ENCODE data around the gene ZC3H12D.
A peak's percentile ranks its signal among the peaks of the same experiment; 100 is the strongest.

The ZC3H12D gene

DNA sequence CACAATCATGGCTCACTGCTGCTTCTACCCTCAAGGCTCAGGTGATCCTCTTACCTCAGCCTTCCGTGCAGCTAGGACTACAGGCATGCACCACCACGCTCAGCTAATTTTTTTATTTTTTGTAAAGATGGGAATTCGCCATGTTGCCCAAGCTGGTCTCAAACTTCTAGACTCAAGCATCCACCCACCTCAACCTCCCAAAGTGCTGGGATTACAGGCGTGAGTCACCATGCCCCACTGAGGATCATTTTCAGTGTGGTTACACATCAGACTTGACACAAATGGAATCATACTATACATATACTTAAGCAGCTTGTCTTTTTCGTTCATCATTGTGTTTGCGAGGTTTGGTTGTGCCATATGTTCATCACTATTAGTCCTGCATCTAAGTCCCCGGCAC, 26.6 kb downstream of the ZC3H12D start:
- no peak overlapping the region for H3K4me3 ChIP-seq (replicated peaks; ENCODE audit: low read depth, low read length)
- TF ChIP-seq, protein P1, sequence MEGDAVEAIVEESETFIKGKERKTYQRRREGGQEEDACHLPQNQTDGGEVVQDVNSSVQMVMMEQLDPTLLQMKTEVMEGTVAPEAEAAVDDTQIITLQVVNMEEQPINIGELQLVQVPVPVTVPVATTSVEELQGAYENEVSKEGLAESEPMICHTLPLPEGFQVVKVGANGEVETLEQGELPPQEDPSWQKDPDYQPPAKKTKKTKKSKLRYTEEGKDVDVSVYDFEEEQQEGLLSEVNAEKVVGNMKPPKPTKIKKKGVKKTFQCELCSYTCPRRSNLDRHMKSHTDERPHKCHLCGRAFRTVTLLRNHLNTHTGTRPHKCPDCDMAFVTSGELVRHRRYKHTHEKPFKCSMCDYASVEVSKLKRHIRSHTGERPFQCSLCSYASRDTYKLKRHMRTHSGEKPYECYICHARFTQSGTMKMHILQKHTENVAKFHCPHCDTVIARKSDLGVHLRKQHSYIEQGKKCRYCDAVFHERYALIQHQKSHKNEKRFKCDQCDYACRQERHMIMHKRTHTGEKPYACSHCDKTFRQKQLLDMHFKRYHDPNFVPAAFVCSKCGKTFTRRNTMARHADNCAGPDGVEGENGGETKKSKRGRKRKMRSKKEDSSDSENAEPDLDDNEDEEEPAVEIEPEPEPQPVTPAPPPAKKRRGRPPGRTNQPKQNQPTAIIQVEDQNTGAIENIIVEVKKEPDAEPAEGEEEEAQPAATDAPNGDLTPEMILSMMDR (IDR thresholded peaks at IDR 0.05; ENCODE audit: low read depth, low read length, missing control alignments), result no peak
- DNase-seq (ENCODE audit: extremely low read depth, low read depth), result no peak

DNA sequence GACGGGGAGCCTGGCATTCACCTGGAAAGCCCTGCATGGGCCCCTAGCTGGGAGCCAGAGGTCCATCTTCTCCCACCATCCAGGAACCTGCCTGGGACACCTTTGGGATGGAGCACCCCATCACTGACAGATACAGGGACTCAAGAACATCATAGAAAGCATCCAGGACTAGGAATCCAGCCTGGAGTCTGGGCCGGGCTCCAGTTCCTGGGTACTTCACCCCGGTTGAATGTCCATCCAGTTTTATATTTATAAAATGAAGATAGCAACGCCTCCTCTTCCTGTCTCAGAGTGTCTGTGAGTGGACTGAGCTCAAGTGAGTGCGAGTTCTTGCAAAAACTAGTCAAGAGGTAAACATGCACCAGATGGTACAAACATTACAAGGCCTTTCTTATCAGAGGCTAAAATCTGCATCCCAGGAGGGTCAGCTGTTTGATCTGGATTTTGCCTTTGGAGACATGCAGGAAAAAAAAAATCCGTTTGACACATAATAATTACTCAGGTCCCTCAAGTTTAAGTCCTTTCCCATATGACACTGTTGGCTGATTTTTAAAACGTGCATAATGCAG, 27.4 kb downstream of the ZC3H12D start:
- no peak overlapping the region for H3K4me3 ChIP-seq (replicated peaks; ENCODE audit: low read depth, low read length)
- TF ChIP-seq, protein P1 (IDR thresholded peaks at IDR 0.05; ENCODE audit: low read depth, low read length, missing control alignments), result no peak
- DNase-seq (ENCODE audit: extremely low read depth, low read depth), result no peak

DNA sequence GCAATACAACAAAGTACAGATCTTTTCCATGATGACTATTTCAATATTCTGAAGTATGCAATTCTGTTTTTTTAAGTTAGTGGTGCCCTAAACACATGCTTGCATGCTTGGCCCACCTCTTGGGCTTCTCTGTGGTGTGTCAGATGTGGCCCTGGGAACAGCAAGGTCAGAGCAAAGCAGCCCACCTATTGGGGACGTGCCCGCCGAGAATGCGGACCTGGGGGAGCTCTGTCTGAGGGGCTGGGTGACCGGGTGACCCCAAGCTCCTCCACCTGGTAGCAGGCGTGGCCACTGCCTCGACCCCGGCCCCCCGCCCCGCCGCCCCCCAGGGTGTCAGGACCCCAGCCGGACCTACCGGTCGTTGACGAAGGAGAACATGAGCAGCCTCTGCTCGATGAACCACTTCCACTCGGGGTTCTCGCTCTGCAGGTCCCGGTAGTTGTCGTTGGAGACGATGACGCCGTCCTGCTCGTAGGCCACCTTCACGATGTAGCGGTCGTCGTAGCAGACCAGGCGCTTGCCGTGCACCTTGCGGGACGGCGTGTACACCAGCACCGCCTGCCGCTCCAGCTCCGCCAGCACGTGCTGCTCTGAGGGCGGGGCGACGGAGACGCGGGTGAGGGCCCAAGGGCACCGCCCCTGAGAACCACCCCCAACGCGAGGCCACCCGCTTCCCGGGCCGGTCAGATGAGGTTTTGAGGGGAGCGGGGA, 28.3 kb downstream of the ZC3H12D start:
- no peak overlapping the region for H3K4me3 ChIP-seq (replicated peaks; ENCODE audit: low read depth, low read length)
- TF ChIP-seq, protein P1 (IDR thresholded peaks at IDR 0.05; ENCODE audit: low read depth, low read length, missing control alignments), result no peak
- no peak for DNase-seq (ENCODE audit: extremely low read depth, low read depth)

DNA sequence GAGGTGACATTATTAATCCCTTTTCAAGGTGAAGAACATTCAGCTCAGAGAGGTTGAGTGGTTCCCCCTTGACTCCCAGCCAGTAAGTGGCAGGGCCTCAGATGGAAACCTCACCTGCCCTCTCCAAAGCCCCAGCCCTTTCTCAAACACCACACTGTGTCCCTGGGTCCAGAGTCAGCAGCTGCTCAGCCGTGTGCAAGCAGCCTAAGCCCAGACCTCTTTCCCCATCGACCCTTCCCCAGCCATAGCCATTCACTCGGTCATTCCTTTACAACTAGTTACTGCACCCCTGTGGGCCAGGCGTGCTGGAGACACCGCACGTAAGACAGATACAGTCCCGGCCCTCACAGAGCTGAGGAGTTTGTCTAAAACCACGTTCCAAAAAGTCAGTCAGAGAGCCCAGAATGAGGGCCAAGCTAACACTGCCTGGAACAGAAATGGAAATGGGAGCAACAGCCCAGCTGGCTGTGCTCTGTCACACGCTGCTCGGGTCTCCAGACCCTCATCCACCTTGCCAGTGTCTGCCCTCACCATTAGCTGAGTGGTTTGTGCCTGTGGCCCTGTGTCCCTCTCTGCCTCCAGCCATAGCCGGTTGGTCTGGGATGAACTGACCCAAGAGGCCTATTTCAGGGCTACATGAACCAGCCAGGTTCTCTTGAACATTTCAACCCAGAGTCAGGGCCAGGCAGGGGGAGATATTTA, 29.6 kb downstream of the ZC3H12D start:
- no peak overlapping the region for H3K4me3 ChIP-seq (replicated peaks; ENCODE audit: low read depth, low read length)
- no peak for DNase-seq (ENCODE audit: extremely low read depth, low read depth)
- TF ChIP-seq, protein P1 (IDR thresholded peaks at IDR 0.05; ENCODE audit: low read depth, low read length, missing control alignments), result no peak

DNA sequence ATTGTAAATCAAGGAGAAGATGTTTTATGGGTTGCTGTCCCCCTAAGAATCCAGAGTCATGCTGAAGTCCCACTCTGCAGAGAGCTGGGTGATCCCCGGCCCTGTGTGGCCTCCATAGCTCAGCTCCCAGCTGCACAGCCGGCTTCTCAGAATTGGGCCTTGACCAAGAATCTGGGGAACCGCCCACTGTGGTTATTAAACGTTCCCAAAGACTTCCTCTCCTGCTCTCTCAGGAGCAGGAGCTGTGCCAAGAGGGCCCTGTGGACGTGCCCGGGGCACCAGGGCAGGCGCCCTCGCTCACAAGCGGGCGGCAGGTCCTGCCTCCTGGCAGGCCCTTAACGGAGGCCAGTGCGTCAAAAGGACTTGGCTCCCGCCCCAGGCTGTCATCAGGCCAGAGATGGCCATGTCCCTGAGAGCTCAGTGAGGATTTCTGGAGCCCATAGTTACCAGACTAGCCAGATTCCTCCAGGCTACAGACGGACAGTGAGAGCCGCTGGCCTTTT, 30.4 kb downstream of the ZC3H12D start:
- DNase-seq (ENCODE audit: extremely low read depth, low read depth), result peak; percentile 70
- TF ChIP-seq, protein P1 (IDR thresholded peaks at IDR 0.05; ENCODE audit: low read depth, low read length, missing control alignments), result no peak
- H3K4me3 ChIP-seq (replicated peaks; ENCODE audit: low read depth, low read length), result no peak overlapping the region

DNA sequence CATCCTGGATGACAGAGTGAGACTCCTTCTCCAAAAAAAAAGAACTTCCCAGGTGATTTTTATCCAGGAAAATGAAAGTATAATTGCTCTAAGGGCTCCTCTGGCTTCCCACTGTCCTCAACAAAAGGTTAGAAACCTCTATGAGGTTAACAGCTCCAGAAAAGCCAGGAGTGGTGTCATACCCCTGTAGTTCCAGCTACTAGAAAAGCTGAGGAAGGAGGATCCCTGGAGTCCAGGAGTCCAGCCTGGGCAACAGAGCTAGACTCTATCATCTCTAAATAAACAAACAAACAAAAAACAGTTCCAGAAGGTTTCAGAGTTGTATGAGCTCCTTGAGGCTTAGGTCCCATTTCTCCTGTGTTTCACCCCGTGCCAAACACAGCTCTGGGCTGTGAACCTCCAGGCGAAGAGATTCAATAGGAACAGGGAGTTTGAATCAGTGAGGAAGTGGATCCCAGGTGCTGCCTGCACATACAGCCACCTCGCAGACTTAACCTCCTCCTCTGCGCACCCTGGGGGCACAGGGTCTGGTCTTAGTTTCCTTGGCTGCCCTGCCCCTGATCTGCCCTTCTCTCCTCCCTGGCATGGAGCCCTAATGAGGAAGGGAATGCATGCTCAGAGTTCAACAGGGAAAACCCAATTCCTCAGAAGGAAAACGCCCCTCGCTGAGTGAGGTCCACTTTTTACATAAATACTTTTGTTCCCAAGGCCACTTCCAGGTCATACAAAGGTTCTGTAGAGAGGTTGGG, 31.0 kb downstream of the ZC3H12D start:
- DNase-seq (ENCODE audit: extremely low read depth, low read depth), result no peak
- no peak overlapping the region for H3K4me3 ChIP-seq (replicated peaks; ENCODE audit: low read depth, low read length)
- TF ChIP-seq, protein P1 (IDR thresholded peaks at IDR 0.05; ENCODE audit: low read depth, low read length, missing control alignments), result no peak
